Adrenal gland (tissue), 12 donors: ENCODE measurements around the gene GPC4. TPM values are rescaled to one million over a fixed set of nuclear protein-coding genes. Genes with fewer than 3 reads are reported as not detected.

Experiments
- DNase-seq, 7 donors: peaks; one replicate each; pipeline ENCODE4 v3.0.0-alpha.2; 2019 to 2020
- H3K27ac ChIP-seq, 5 donors: fragments of 200-600 bp; sonication (generic) in 4 of 5; 1 replicate in 3 of 5; 2 replicates in 2 of 5; pipeline versions ENCODE4 v1.5.1 to v1.8.0; 2016 to 2020; ENCODE audit warnings: mild to moderate bottlenecking in 1 of 5
- H3K27me3 ChIP-seq: fragments of 200-600 bp; 2 replicates; pipeline ENCODE4 v1.8.0; 2021
- H3K36me3 ChIP-seq, 2 donors: fragments of 200-600 bp; replicated peaks in 1 of 2; 1 replicate in 1 of 2; 2 replicates in 1 of 2; pipeline versions ENCODE4 v1.5.1 to v1.8.0; 2018 to 2022
- H3K4me1 ChIP-seq, 2 donors: fragments of 200-600 bp; replicated peaks in 1 of 2; 1 replicate in 1 of 2; 2 replicates in 1 of 2; pipeline versions ENCODE4 v1.5.1 to v1.8.0; 2018 to 2021
- H3K4me3 ChIP-seq, 4 donors: fragments of 200-600 bp; sonication (generic) in 3 of 4; one replicate each; pipeline ENCODE4 v1.5.1; 2016 to 2018
- H3K9me3 ChIP-seq, 3 donors: fragments of 200-600 bp; sonication (generic) in 1 of 3; replicated peaks in 1 of 3; 1 replicate in 2 of 3; 2 replicates in 1 of 3; pipeline versions ENCODE4 v1.5.1 to v1.8.0; 2016 to 2021
- POLR2A ChIP-seq, 2 donors: fragments of 450-650 bp; IDR thresholded peaks; one replicate each; pipeline ENCODE4 v1.6.1; 2017; ENCODE audit warnings: antibody characterized with exemption in 2 of 2, mild to moderate bottlenecking in 2 of 2, moderate library complexity in 1 of 2
- WGBS, 4 donors: extraction: QIAGEN DNeasy Blood & Tissue Kit in 2 of 4; methylation state at CpG; one replicate each; pipeline versions ENCODE4 v1.1.5 to v1.1.7; 2013 to 2017; 5-methylcytosine and 5-hydroxymethylcytosine counted together
- intact Hi-C, 2 donors: fragments of 100-400 bp; cut with DNase I; formaldehyde crosslinking; loops; one replicate each; pipeline versions ENCODE4 v1.14.1 to v1.15.0; 2022 to 2023
- polyA plus RNA-seq, 3 donors: library from polyadenylated mRNA; stranded (reverse); fragments of 200-250 nt in 2 of 3; fragments of 350-450 nt in 1 of 3; fragmentation: Illumina TruSeq in 1 of 3; extraction: RNeasy Lipid Tissue Mini Kit (QIAGEN cat#74804) in 1 of 3; gene quantifications; one replicate each; pipeline ENCODE4 v1.2.3, GENCODE V29; 2013 to 2014
- total RNA-seq, 9 donors: library from RNA; depleted of rRNA in 4 of 9; stranded (reverse); fragments of >200 nt in 4 of 9; fragments of 120-200 nt in 1 of 9; fragmentation: NEBNext Ultra II Directional in 1 of 9; extraction: Animal tissue kit (Norgen Biotek cat#: 25700) in 1 of 9; gene quantifications; one replicate each; pipeline versions ENCODE4 v1.1.0 to v1.2.4, GENCODE V29; 2013 to 2023
- TF ChIP-seq, protein P1 (sequence below), 6 experiments: fragments of 450-650 bp in 4 of 6; fragments of 200-600 bp in 2 of 6; sonication (generic) in 1 of 6; IDR thresholded peaks; 1 replicate in 5 of 6; 2 replicates in 1 of 6; pipeline versions ENCODE4 v1.5.1 to v1.8.0; 2016 to 2021; ENCODE audit warnings: antibody characterized with exemption in 6 of 6, mild to moderate bottlenecking in 2 of 6, moderate library complexity in 1 of 6
- donor health status: healthy with polysubstance abuse.
- donor health status: Bipolar disorder and iron deficiency.
- donor health status: DM: yes; HTN: yes; CAD: no.
- donor health status: DM: no; HTN: no; CAD: no.
- donor health status: DM: no; HTN: no; CAD: no.
- donor health status: DM: yes; HTN: yes; CAD: no.

GPC4 gene
- total and polyA plus RNA-seq, 12 donors = 3.2 to 26.8 (median 15.7) TPM

DNA sequence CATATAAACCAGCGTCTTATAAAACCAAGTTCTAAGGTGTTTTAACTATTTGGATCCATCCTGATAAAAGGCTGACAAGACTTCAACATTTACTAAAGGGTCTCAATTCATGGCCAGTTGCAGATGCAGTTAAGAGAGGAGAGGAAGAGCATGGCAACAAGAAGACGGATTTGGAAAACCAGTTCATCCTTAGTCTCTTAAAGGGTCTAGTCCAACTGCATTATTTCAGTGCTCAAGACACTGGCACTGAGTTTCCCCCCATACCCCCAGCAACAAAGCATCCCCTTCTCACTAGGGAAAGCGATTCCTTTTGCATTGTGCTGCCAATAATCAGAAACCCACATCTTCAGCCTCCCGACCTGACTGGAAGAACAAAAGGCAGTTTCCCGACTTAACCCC is 106.8 kb downstream of the GPC4 start:
- H3K27me3 ChIP-seq = peaks cover 11% of the 10 kb centered on the region
- no peak overlapping the region for H3K27ac ChIP-seq
- no peak overlapping the region for H3K4me3 ChIP-seq
- no peak for DNase-seq
- WGBS, 4 donors = 66 to 80% (median 72%) methylated on average over 5 of the region's 5 CpGs
- H3K36me3 ChIP-seq = no peaks in the 10 kb centered on the region
- H3K4me1 ChIP-seq = no peaks in the 10 kb centered on the region
- TF ChIP-seq, protein P1, sequence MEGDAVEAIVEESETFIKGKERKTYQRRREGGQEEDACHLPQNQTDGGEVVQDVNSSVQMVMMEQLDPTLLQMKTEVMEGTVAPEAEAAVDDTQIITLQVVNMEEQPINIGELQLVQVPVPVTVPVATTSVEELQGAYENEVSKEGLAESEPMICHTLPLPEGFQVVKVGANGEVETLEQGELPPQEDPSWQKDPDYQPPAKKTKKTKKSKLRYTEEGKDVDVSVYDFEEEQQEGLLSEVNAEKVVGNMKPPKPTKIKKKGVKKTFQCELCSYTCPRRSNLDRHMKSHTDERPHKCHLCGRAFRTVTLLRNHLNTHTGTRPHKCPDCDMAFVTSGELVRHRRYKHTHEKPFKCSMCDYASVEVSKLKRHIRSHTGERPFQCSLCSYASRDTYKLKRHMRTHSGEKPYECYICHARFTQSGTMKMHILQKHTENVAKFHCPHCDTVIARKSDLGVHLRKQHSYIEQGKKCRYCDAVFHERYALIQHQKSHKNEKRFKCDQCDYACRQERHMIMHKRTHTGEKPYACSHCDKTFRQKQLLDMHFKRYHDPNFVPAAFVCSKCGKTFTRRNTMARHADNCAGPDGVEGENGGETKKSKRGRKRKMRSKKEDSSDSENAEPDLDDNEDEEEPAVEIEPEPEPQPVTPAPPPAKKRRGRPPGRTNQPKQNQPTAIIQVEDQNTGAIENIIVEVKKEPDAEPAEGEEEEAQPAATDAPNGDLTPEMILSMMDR (IDR thresholded peaks at IDR 0.05) = no peak
- no peak for TF ChIP-seq POLR2A (IDR thresholded peaks at IDR 0.05)
- intact Hi-C loops = no loop called here
- H3K9me3 ChIP-seq = no peaks in the 10 kb centered on the region

DNA sequence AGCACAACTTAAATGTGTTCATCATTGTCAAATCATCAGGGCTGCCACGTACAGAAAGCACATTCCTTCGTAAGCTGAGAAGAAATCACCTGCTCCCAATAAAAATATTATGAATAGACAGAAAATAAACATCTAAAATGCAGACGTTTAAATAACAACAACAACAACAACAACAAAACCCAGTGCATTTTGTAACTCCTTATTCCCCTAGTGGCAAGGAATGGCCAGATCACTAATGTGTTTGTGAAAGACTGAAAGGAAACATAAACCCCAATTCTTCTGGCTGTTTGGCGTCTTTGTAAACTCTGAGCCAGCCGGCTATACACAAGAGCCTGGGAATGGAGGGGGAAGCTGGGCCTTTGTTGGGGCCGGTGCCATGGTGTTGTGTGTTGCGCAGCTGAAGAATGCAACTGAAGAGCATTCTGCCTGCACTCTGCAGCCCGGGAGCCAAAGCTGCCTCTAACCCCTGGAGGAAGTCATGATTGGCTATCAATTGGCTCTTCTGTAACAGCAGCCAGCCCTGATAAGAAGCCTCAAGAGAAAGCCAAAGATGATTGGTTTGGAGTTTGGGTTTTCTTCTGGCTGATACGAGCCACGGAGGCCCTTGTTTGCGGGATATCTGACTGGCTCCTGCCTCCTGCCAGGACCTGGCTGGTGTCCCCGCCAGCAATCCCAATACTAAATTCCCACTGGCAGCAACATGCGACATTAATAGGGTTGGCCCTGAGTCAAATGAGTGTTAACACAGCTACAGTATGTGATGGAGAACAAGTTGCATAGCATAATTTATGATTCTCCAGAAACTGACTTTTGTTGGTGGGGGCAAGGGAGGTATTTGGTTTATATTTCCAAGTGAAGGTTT is 107.4 kb downstream of the GPC4 start:
- Histone ChIP-seq H3K27ac (no peak overlapping the region), H3K36me3 (no peaks in the 10 kb centered on the region), H3K4me3 (no peak overlapping the region)

DNA sequence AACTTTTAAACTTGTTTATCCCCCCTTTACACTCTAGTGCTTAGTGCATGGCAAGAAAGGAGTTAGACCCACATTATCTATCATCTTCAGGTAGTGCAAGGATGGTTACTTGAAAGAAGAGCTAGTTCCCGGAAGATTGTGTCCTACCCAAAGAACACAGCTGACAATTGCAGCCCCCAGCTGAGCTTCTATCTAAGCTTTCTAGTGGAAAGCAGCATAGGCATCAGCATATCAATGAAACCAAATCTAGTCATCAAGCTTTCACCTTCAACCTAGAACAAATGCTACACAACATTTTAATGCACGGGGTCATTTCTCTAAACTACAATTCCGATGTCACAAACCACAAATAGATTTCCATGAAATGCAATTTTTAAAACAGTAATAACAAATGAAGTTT is 108.2 kb downstream of the GPC4 start:
- H3K27ac ChIP-seq = no peak overlapping the region
- intact Hi-C loops = no loop called here

More for the DNA sequence above, 107.4 kb downstream of the GPC4 start:
- no peaks in the 10 kb centered on the region for H3K9me3 ChIP-seq
- intact Hi-C loops = no loop called here
- no peak for TF ChIP-seq POLR2A (IDR thresholded peaks at IDR 0.05)
- TF ChIP-seq, protein P1 (IDR thresholded peaks at IDR 0.05) = peak in 1 of 6 experiments; percentile 9
- peaks cover 11% of the 10 kb centered on the region for H3K27me3 ChIP-seq
- H3K4me1 ChIP-seq = no peaks in the 10 kb centered on the region
- 56 to 81% (median 67%) methylated on average over 6 to 13 of the region's 13 CpGs for WGBS, 4 donors
- no peak for DNase-seq

DNA sequence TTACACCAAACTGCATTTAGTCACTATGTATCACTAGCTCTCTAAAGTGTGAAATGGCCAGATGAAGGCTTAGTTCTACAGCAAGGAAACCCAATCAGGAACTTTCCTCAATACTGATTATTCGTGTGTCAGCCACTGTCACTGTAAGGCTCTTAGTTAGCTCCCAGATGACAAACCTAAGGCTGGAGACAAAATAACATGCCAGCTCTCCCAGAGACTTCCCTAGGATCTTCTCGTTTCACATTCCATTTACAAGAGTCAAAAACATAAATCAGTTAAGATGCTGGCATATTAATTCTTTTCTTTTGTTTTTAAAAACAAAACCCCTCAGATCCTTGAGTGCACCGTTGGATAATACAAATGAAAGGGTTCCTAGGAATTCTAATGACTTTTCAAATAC is 109.0 kb downstream of the GPC4 start:
- Histone ChIP-seq H3K4me3 (no peak overlapping the region), H3K27ac (no peak overlapping the region), H3K9me3 (no peaks in the 10 kb centered on the region), H3K36me3 (no peaks in the 10 kb centered on the region), H3K27me3 (peaks cover 11% of the 10 kb centered on the region), H3K4me1 (no peaks in the 10 kb centered on the region)
- TF ChIP-seq, protein P1 (IDR thresholded peaks at IDR 0.05) = no peak
- no peak for TF ChIP-seq POLR2A (IDR thresholded peaks at IDR 0.05)
- intact Hi-C loops = no loop called here
- 27 to 48% (median 41%) methylated on average over 3 of the region's 3 CpGs for WGBS, 4 donors
- DNase-seq = no peak

More for the DNA sequence above, 108.2 kb downstream of the GPC4 start:
- Histone ChIP-seq H3K4me3 (no peak overlapping the region), H3K9me3 (no peaks in the 10 kb centered on the region), H3K36me3 (no peaks in the 10 kb centered on the region), H3K27me3 (peaks cover 11% of the 10 kb centered on the region), H3K4me1 (no peaks in the 10 kb centered on the region)
- TF ChIP-seq, protein P1 (IDR thresholded peaks at IDR 0.05) = no peak
- no peak for TF ChIP-seq POLR2A (IDR thresholded peaks at IDR 0.05)
- WGBS, 4 donors = 57 to 78% (median 60%) methylated on average over 3 of the region's 3 CpGs
- no peak for DNase-seq
